K562 (cell line): ENCODE measurements around the gene SLC30A10. TPM values are rescaled to one million over a fixed set of nuclear protein-coding genes. Genes with fewer than 3 reads are reported as not detected.

Experiments
- CBX2 ChIP-seq: fragments of 200-600 bp; sonication (generic); IDR thresholded peaks from one replicate; pipeline ENCODE4 v1.6.1; 2012; ENCODE audit warnings: mild to moderate bottlenecking, low read length, inconsistent platforms; ENCODE audit not compliant: insufficient read depth, poor library complexity, severe bottlenecking
- CEBPB ChIP-seq: fragments of 450-650 bp; IDR thresholded peaks from 2 replicates; pipeline ENCODE4 v1.6.1; 2016; ENCODE audit warnings: missing genetic modification characterization, missing compliant biosample characterization
- CREB1 ChIP-seq, 2 experiments: sonication (generic) in 1 of 2; formaldehyde crosslinking in 1 of 2; IDR thresholded peaks; 2 replicates each; pipeline versions ENCODE4 v1.6.1 to v1.8.0; 2012 to 2022; ENCODE audit warnings: inconsistent platforms in 1 of 2, mild to moderate bottlenecking in 1 of 2, missing genetic modification reagents in 1 of 2, moderate library complexity in 1 of 2
- DMBX1 ChIP-seq: fragments of 250-450 bp; sonication (Bioruptor Pico); IDR thresholded peaks from 2 replicates; pipeline ENCODE4 v1.8.0; 2022; ENCODE audit warnings: inconsistent platforms, mild to moderate bottlenecking, moderate library complexity, borderline replicate concordance
- EHMT2 ChIP-seq: fragments of 450-650 bp; IDR thresholded peaks from 2 replicates; pipeline ENCODE4 v1.6.1; 2018; ENCODE audit warnings: antibody characterized with exemption
- FOXK1 ChIP-seq: sonication (generic); formaldehyde crosslinking; IDR thresholded peaks from 2 replicates; pipeline ENCODE4 v1.8.0; 2022; ENCODE audit warnings: missing genetic modification reagents, mild to moderate bottlenecking, borderline replicate concordance
- HDAC3 ChIP-seq: fragments of 450-650 bp; IDR thresholded peaks from 2 replicates; pipeline ENCODE4 v1.6.1; 2018; ENCODE audit warnings: borderline replicate concordance, mild to moderate bottlenecking, moderate library complexity; ENCODE audit not compliant: partially characterized antibody
- MAZ ChIP-seq, 2 experiments: fragments of 450-650 bp in 1 of 2; sonication (generic) in 1 of 2; formaldehyde crosslinking; IDR thresholded peaks in 1 of 2; conservative IDR thresholded peaks in 1 of 2; 2 replicates each; pipeline versions ENCODE4 v1.4.0 to v1.5.0; 2020; ENCODE audit warnings: mild to moderate bottlenecking in 1 of 2, missing genetic modification reagents in 1 of 2
- MEF2D ChIP-seq: conservative IDR thresholded peaks from 2 replicates; pipeline ENCODE4 v1.6.1; 2016; ENCODE audit warnings: low read depth, missing genetic modification characterization, missing compliant biosample characterization
- MYNN ChIP-seq, 2 experiments: sonication (generic); formaldehyde crosslinking in 1 of 2; IDR thresholded peaks; 2 replicates each; pipeline versions ENCODE4 v1.5.0 to v1.6.1; 2016 to 2020; ENCODE audit warnings: antibody characterized with exemption in 1 of 2, missing genetic modification reagents in 1 of 2
- NR4A1 ChIP-seq, 2 experiments: fragments of 250-450 bp in 1 of 2; fragments of 450-650 bp in 1 of 2; sonication (Bioruptor Pico) in 1 of 2; IDR thresholded peaks; 2 replicates each; pipeline versions ENCODE4 v1.4.0 to v1.6.1; 2016 to 2020; ENCODE audit warnings: mild to moderate bottlenecking in 2 of 2, missing compliant biosample characterization in 1 of 2, missing genetic modification characterization in 1 of 2, moderate library complexity in 1 of 2
- POLR2A ChIP-seq: fragments of 450-650 bp; conservative IDR thresholded peaks from 2 replicates; pipeline ENCODE4 v1.6.1; 2016
- SUPT5H ChIP-seq: fragments of 450-650 bp; IDR thresholded peaks from 2 replicates; pipeline ENCODE4 v1.6.1; 2016
- TEAD4 ChIP-seq, 2 experiments: sonication (generic) in 1 of 2; formaldehyde crosslinking in 1 of 2; IDR thresholded peaks; 2 replicates each; pipeline versions ENCODE4 v1.6.1 to v1.8.0; 2012 to 2022; ENCODE audit warnings: borderline replicate concordance in 1 of 2, inconsistent platforms in 1 of 2, low read length in 1 of 2, mild to moderate bottlenecking in 1 of 2, missing genetic modification reagents in 1 of 2
- ZNF347 ChIP-seq: fragments of 450-650 bp; formaldehyde crosslinking; IDR thresholded peaks from 2 replicates; pipeline ENCODE4 v1.4.0; 2020; ENCODE audit warnings: low read depth, mild to moderate bottlenecking, moderate library complexity
- polyA plus RNA-seq, 8 experiments: library from polyadenylated mRNA; depleted of rRNA in 4 of 8; stranded (reverse) in 5 of 8; unstranded in 3 of 8; fragments of >200 nt; fragmentation: Nextera tagmentation in 2 of 8; fragmentation: Illumina TruSeq in 1 of 8; extraction: Ambion mirVana in 2 of 8; extraction: Trizol in 1 of 8; gene quantifications; 2 replicates each; pipeline versions ENCODE4 v1.2.1 to v1.2.3, GENCODE V29; 2011 to 2014; ENCODE audit warnings: inconsistent platforms in 1 of 8, missing spikeins in 1 of 8
- total RNA-seq, 7 experiments: library from RNA; depleted of rRNA in 6 of 7; stranded (reverse); fragments of >200 nt in 6 of 7; fragmentation: Illumina TruSeq in 2 of 7; extraction: Trizol in 2 of 7; gene quantifications; 2 replicates each; pipeline versions ENCODE4 v1.2.1 to v1.2.3, GENCODE V29; 2011 to 2021; ENCODE audit warnings: low replicate concordance in 1 of 7
- TF ChIP-seq, protein P1 (sequence below): fragments of 200-800 bp; sonication (Bioruptor generic); IDR thresholded peaks from 2 replicates; pipeline ENCODE4 v1.6.1; 2017; ENCODE audit warnings: missing genetic modification characterization, missing compliant biosample characterization
- TF ChIP-seq, protein P2 (sequence below): IDR thresholded peaks from 2 replicates; pipeline ENCODE4 v1.6.1; 2016; ENCODE audit warnings: missing genetic modification characterization, missing compliant biosample characterization
- TF ChIP-seq, protein P3 (sequence below): IDR thresholded peaks from 3 replicates; pipeline ENCODE4 v1.6.1; 2011; ENCODE audit warnings: borderline replicate concordance, mild to moderate bottlenecking, moderate library complexity; ENCODE audit not compliant: insufficient read length; ENCODE audit errors: extremely low read depth
- TF ChIP-seq, protein P4 (sequence below): sonication (generic); formaldehyde crosslinking; IDR thresholded peaks from 2 replicates; pipeline ENCODE4 v1.5.0; 2020; ENCODE audit warnings: missing genetic modification reagents

The SLC30A10 gene
- total and polyA plus RNA-seq, 9 of the 15 experiments (the other 6 are each of a cell fraction or from before 2014, with no cell fraction given), result 2.6 to 11.3 (median 7.1) TPM

DNA sequence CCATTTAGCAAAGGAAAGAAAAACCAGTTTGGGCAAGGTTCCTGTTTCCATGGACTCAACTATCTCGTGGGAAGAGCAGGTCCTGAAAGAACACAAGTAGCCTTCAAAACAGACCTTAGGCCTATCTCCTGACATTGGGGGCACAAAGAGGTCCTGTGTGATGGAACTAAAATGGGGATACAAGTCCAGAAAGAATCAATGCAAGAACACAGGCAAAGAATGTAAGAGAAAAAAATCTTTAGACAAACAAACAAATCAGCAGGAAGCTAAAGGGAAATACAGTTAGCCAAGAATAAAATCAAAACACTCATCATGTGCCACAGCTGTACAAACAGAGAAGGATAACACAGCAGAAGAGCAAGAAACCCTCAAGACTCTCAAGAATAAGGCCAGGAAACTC lies 28.2 kb downstream of the SLC30A10 start (continued):
- TF ChIP-seq CREB1 (IDR thresholded peaks at IDR 0.05) (no peak), CREB1 (CRISPR knock-in tag; IDR thresholded peaks at IDR 0.05) (no peak), FOXK1 (CRISPR knock-in tag) (no peak), MEF2D (no peak), MYNN (IDR thresholded peaks at IDR 0.05) (no peak), MYNN (CRISPR knock-in tag; IDR thresholded peaks at IDR 0.05) (no peak), CEBPB (tag) (no peak), CBX2 (no peak), HDAC3 (no peak), DMBX1 (peak; percentile 66; the same call in 1 of the 2 replicates), TEAD4 (IDR thresholded peaks at IDR 0.05; ENCODE audit: low read length) (0 out of 2 replicates have a peak, but pooled peaks have one; percentile 7), TEAD4 (CRISPR knock-in tag; IDR thresholded peaks at IDR 0.05; ENCODE audit: borderline replicate concordance) (no peak), EHMT2 (peak; percentile 74), ZNF347 (no peak), MAZ (CRISPR knock-in tag; conservative IDR thresholded peaks at IDR 0.05 in 1 of 2, IDR thresholded peaks at IDR 0.05 in 1 of 2) (no peak), POLR2A (no peak), NR4A1 (CRISPR knock-in tag; IDR thresholded peaks at IDR 0.05) (no peak), NR4A1 (tag; IDR thresholded peaks at IDR 0.05) (0 out of 2 replicates have a peak, but pooled peaks have one; percentile 39), SUPT5H (no peak)
- TF ChIP-seq, protein P1, sequence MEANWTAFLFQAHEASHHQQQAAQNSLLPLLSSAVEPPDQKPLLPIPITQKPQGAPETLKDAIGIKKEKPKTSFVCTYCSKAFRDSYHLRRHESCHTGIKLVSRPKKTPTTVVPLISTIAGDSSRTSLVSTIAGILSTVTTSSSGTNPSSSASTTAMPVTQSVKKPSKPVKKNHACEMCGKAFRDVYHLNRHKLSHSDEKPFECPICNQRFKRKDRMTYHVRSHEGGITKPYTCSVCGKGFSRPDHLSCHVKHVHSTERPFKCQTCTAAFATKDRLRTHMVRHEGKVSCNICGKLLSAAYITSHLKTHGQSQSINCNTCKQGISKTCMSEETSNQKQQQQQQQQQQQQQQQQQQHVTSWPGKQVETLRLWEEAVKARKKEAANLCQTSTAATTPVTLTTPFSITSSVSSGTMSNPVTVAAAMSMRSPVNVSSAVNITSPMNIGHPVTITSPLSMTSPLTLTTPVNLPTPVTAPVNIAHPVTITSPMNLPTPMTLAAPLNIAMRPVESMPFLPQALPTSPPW (CRISPR knock-in tag), result no peak
- TF ChIP-seq, protein P2, sequence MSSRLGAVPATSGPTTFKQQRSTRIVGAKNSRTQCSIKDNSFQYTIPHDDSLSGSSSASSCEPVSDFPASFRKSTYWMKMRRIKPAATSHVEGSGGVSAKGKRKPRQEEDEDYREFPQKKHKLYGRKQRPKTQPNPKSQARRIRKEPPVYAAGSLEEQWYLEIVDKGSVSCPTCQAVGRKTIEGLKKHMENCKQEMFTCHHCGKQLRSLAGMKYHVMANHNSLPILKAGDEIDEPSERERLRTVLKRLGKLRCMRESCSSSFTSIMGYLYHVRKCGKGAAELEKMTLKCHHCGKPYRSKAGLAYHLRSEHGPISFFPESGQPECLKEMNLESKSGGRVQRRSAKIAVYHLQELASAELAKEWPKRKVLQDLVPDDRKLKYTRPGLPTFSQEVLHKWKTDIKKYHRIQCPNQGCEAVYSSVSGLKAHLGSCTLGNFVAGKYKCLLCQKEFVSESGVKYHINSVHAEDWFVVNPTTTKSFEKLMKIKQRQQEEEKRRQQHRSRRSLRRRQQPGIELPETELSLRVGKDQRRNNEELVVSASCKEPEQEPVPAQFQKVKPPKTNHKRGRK, result 0 out of 2 replicates have a peak, but pooled peaks have one; percentile 6
- TF ChIP-seq, protein P3, sequence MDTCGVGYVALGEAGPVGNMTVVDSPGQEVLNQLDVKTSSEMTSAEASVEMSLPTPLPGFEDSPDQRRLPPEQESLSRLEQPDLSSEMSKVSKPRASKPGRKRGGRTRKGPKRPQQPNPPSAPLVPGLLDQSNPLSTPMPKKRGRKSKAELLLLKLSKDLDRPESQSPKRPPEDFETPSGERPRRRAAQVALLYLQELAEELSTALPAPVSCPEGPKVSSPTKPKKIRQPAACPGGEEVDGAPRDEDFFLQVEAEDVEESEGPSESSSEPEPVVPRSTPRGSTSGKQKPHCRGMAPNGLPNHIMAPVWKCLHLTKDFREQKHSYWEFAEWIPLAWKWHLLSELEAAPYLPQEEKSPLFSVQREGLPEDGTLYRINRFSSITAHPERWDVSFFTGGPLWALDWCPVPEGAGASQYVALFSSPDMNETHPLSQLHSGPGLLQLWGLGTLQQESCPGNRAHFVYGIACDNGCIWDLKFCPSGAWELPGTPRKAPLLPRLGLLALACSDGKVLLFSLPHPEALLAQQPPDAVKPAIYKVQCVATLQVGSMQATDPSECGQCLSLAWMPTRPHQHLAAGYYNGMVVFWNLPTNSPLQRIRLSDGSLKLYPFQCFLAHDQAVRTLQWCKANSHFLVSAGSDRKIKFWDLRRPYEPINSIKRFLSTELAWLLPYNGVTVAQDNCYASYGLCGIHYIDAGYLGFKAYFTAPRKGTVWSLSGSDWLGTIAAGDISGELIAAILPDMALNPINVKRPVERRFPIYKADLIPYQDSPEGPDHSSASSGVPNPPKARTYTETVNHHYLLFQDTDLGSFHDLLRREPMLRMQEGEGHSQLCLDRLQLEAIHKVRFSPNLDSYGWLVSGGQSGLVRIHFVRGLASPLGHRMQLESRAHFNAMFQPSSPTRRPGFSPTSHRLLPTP, result no peak
- TF ChIP-seq, protein P4, sequence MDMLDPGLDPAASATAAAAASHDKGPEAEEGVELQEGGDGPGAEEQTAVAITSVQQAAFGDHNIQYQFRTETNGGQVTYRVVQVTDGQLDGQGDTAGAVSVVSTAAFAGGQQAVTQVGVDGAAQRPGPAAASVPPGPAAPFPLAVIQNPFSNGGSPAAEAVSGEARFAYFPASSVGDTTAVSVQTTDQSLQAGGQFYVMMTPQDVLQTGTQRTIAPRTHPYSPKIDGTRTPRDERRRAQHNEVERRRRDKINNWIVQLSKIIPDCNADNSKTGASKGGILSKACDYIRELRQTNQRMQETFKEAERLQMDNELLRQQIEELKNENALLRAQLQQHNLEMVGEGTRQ (CRISPR knock-in tag), result no peak
